Mesenteric fat pad (tissue), 1 donor: ENCODE results near the gene NDUFV1. TPM values are rescaled to one million over a fixed set of nuclear protein-coding genes. Genes with fewer than 3 reads are reported as not detected.
"Not testable (repeated sequence)": the region's sequence is repeated elsewhere in the genome, so short reads cannot be mapped to it uniquely, and the experiment has no call there.

ENCODE experiments used
- DNase-seq: peaks from one replicate; pipeline ENCODE4 v3.0.0-alpha.2; 2020; ENCODE audit warnings: low spot score
- total RNA-seq: library from RNA; stranded (reverse); fragmentation: NEBNext Ultra II Directional; extraction: Animal tissue kit (Norgen Biotek cat#: 25700); gene quantifications from one replicate; pipeline ENCODE4 v1.2.1, GENCODE V29; 2021
- donor health status: DM: yes; HTN: yes; CAD: no.

NDUFV1 gene
- total RNA-seq, 1 donor from 2014 or later: 147 TPM

DNA sequence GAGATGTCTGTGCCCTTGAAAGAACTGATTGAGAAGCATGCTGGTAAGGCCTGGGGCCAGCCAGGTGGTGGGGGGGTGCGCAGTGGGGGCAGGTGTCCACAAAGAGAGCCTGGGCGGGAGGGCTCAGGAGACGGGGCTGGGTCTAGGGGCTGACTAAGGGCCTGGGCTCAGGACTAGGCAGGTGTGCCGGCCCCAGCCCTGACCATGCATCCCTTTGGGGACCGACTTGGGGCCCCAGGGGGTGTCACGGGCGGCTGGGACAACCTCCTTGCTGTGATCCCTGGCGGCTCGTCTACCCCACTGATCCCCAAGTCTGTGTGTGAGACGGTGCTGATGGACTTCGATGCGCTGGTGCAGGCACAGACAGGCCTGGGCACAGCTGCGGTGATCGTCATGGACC is 4.4 kb downstream of the NDUFV1 start:
- DNase-seq: no peak

DNA sequence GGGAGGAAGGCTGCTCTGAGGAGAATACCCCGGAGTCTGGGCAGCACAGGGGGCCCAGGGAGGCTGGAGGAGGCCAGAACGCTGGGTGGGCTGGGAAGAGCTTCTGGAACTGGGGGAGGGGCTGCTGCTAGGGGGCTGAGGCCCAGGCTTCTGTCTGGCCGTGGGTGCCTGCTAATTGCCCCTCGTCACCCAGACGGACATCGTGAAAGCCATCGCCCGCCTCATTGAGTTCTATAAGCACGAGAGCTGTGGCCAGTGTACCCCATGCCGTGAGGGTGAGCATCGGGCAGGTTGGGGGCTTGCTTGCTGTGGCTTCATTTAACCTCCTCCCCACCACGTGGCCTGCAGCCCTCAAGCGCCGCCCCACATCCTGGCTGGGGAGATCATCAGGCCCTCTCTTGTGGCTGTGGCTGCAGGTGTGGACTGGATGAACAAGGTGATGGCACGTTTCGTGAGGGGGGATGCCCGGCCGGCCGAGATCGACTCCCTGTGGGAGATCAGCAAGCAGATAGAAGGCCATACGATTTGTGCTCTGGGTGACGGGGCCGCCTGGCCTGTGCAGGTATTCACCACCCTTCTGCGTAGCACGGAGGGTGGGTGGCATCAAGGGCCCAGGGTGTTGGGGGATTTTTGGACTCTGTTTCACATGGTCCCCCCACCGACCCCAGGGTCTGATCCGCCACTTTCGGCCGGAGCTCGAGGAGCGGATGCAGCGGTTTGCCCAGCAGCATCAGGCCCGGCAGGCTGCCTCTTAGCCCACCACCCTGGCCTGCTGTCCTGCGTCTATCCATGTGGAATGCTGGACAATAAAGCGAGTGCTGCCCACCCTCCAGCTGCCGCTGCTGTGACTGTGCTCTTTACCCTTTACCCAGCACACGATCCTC is 5.2 kb downstream of the NDUFV1 start:
- no peak for DNase-seq

DNA sequence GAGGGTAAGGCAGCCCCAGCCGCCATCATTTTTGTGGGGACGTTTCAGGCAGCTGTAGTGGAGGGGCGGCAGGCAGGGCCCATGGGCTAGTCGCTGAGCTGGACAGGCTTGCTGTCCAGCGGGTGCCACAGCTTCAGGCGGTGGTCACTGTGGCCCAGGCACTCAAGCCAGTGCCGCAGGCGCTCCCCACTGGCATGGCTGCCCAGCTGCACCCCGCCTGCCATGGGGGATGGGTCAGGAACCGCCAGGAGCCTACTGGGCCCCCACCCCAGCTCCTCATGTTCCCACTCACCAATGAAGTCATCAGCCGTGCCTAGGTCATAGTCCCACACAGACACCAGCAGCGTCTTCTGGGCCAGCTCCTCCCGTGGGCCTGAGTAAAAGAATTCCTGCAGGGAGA is 6.0 kb downstream of the NDUFV1 start:
- DNase-seq: no peak

DNA sequence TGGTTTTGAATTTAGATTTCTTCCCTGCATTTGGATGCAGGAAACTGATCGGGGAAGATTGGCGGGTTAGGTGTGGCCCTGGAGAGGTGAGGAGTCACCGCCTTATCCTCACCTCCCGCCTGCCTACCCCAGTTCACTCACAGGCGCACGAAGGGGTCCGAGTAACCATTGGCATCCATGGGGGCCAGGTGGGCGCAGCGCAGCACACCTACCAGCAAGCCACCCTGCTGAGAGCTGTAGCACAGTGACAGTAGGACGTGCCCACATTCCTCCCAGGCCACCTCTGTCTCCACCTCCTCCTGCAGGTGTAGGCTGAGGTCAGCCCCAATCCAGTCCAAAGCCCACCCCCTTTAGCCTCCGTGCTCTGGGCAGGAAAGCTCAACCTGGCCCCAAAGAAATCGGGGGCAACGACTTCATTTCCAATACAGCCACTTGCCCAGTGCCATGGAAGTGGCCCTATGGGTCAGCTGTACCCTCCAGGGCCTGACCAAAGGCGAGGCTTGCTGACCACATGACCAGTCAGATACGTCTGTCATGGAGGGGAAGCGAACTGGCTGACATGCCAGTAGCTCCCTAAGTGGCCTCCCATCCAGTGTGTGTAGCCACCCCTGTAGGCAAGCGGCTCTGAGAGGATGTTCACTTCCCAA is 6.7 kb downstream of the NDUFV1 start:
- DNase-seq: no peak

- DNase-seq: peak; percentile 89
These were observed 7.4 kb downstream of the NDUFV1 start for GRCh38 chr11:67613960-67614715.

DNA sequence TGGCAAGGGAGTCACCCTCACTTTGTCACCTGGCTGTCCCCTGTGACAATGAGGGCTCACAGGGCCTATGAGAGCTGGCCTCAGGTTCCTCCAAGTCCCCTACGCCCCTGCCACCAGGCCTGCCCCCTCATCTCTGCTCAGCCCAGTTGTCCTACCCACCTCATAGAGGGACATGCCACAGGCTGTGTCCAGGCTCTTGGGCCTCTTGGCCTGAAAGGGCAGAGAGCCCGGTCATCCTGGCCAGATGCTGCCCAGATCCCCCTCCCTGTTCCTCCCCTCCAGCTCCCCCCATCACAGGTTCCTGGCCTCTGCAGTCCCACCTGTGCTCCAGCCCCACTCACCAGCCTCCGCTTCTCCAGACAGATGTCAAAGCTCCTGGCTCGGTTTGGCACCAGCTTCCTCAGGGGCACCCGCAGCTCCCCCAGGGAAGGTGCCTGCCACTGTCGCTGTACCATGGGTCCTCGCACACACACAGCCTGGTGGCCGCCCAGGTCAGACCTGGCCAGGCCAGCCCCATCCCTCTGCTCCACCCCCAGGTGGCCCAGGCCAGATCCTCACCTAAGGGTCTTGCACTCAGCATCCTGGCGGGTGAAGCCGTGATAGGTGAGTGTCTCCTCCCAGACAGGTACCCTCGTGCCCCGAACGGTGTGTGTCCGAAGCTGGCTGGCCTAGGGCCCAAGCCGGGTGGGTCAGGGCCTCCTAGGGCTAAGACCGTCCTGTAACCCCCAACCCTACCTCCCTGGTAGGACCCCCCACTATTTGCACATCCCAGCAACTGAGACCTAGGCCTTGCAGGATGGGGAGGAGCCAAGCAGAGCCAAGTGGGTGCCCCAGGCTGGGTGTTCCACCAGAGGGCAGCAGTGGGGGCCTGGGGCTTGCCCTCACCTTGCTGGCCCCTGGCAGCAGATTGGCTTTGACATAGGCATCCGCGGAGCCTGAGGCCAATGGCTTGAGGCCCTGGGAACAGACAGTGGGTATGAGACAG is 8.3 kb downstream of the NDUFV1 start:
- DNase-seq: no peak

DNA sequence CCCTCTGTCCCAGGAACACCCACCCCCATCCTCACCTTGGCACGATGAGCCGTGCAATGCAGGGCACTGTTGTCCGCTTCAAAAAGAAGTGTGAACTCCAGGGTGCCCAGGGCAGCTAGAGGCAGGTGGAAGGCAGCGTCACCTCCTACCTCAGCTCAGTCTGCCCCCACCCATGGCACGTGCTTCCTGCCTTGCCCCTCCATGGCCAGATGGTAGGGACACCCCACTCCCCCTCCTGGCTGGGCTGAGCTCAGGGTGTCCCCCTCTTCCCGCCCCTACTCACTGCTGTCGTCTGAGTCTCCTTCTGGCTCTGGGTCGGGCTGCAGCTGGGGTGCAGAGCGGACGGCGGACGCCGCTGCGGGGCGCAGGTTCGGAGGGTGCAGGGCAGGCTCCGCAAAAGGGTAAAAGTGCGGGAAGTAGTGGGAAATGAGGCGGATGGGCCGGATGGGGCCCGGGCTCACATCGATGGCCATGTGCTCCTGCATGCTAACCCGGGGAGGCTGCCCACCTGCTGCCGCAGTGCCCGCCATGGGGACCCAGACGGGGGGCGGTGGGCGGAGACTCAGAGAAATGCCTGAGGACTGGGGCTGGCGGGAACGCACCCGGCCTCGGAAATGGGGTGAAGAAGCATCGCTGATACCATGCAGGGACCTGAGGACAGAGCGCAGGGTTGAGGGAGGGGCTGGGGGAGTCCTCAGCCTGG is 9.1 kb downstream of the NDUFV1 start:
- no peak for DNase-seq

- DNase-seq: no peak
These were observed 9.9 kb downstream of the NDUFV1 start for GRCh38 chr11:67616431-67617242.

DNA sequence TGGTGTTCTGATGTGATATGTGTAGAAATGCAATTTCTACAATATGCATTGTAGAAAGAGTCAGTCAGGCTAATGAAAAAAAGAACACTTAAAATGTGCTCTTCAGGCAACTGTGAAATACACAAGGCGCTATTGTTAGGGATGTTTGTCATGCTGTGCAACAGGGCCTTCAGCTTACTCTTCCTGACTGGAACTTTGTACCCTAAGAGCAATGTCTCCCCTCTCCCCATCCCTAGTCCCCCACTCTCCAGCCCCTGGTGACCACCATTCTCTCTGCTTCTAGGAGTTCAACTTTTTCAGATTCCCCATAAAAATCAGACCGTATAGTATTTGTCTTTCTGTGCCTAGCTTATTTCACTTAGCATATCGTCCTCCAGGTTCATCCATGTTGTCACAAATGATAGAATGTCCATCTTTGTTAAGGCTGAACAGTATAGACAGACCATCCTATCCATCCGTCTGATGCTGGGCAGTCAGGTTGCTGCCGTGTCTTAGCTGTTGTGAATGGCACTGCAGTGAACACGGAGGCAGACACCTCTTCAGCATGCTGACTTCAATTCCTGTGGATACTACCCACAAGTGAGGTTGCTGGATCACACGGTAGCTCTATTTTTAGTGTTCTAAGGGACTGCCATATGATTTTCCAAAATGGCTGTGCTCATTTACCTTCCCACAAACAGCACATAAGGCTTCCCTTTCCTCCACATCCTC is 10.7 kb downstream of the NDUFV1 start:
- DNase-seq: no peak

GRCh38 chr11:67618901-67619659 is 12.3 kb downstream of the NDUFV1 start:
- DNase-seq: not testable (repeated sequence)

DNA sequence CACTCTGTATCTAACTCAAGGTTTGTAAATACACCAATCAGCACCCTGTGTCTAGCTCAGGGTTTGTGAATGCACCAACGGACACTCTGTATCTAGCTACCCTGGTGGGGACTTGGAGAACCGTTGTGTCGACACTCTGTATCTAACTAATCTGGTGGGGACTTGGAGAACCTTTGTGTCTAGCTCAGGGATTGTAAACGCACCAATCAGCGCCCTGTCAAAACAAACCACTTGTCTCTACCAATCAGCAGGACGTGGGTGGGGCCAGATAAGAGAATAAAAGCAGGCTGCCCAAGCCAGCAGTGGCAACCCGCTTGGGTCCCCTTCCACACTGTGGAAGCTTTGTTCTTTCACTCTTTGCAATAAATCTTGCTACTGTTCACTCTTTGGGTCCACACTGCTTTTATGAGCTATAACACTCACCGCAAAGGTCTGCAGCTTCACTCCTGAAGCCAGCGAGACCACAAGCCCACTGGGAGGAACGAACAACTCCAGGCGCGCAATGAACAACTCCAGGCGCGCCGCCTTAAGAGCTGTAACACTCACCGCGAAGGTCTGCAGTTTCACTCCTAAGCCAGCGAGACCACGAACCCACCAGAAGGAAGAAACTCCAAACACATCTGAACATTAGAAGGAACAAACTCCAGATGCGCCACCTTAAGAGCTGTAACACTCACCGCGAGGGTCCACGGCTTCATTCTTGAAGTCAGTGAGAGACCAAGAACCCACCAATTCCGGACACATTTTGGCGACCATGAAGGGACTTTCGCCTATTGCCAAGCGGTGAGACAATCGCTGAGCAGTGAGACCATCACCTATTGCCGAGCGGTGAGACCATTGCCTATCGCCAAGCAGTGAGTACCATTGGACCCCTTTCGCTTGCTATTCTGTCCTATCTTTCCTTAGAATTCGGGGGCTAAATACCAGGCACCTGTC is 13.2 kb downstream of the NDUFV1 start:
- DNase-seq: not testable (repeated sequence)

DNA sequence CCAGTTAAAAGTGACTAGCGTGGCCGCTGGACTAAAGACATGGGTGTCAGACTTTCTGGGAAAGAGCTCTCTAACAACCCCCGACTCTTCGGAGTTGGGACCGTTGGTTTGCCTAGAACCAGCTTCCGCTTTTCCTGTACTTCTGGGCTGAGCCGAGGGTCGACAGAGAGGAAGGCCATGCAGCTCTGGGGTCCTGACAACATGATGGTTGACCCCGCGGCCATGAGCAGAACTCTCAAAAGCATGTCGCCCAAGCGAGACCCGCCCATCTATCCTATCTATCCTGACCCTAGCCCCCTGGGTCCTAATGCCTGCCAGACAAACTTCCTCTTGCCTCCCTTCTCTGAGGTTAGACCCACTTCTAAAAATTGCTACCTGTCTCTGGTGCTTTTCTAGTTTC is 13.9 kb downstream of the NDUFV1 start:
- DNase-seq: not testable (repeated sequence)

- not testable (repeated sequence) for DNase-seq
These were observed 15.2 kb downstream of the NDUFV1 start for GRCh38 chr11:67621928-67622327.

- DNase-seq: not testable (repeated sequence)
These were observed 16.2 kb downstream of the NDUFV1 start for GRCh38 chr11:67622905-67623304.

- DNase-seq: not testable (repeated sequence)
These were observed 17.1 kb downstream of the NDUFV1 start for GRCh38 chr11:67623795-67624194.

DNA sequence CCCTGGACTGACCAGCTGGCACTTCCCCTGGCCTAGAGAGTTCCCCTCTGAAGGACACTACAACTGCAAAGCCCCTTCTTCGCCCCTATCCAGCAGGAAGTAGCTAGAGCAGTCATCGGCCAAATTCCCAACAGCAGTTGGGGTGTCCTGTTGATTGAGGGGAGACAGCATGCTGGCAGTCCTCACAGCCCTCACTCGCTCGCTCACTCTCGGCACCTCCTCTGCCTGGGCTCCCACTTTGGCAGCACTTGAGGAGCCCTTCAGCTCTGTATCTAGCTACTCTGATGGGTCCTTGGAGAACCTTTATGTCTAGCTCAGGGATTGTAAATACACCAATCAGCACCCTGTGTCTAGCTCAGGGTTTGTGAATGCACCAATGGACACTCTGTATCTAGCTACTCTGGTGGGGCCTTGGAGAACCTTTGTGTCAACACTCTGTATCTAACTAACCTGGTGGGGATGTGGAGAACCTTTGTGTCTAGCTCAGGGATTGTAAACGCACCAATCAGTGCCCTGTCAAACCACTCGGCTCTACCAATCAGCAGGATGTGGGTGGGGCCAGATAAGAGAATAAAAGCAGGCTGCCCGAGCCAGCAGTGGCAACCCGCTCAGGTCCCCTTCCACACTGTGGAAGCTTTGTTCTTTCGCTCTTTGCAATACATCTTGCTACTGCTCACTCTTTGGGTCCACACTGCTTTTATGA is 19.5 kb downstream of the NDUFV1 start:
- not testable (repeated sequence) for DNase-seq
